GM23338 (cell line): ENCODE measurements around the gene IDS. TPM values are rescaled to one million over a fixed set of nuclear protein-coding genes. Genes with fewer than 3 reads are reported as not detected.
"Not testable (repeated sequence)": the region's sequence is repeated elsewhere in the genome, so short reads cannot be mapped to it uniquely, and the experiment has no call there.

Experiments used
- ATAC-seq: fragments of 200-7000 bp; cut with Tn5 transposase; 3 replicates; pipeline ENCODE4 v1.9.1; 2020
- DNase-seq: peaks from one replicate; pipeline ENCODE4 v3.0.0-alpha.2; 2015; ENCODE audit warnings: low spot score
- H2AFZ ChIP-seq: fragments of 200-600 bp; sonication (generic); 2 replicates; pipeline ENCODE4 v1.8.0; 2016; ENCODE audit warnings: antibody characterized with exemption, mild to moderate bottlenecking, moderate library complexity
- H3F3A ChIP-seq: fragments of 200-600 bp; sonication (generic); replicated peaks from 2 replicates; pipeline ENCODE4 v1.8.0; 2017; ENCODE audit warnings: antibody characterized with exemption, mixed run types, low read depth
- H3K27ac ChIP-seq: fragments of 200-600 bp; sonication (generic); 2 replicates; pipeline ENCODE4 v1.6.1; 2016; ENCODE audit warnings: low read depth
- H3K27me3 ChIP-seq: fragments of 200-600 bp; sonication (generic); 2 replicates; pipeline ENCODE4 v1.8.0; 2016; ENCODE audit warnings: mild to moderate bottlenecking, mixed run types, moderate library complexity; ENCODE audit not compliant: insufficient read depth
- H3K36me3 ChIP-seq: fragments of 200-600 bp; sonication (generic); 2 replicates; pipeline ENCODE4 v1.8.0; 2016; ENCODE audit warnings: mild to moderate bottlenecking; ENCODE audit not compliant: insufficient read depth
- H3K4me1 ChIP-seq: fragments of 200-600 bp; sonication (generic); 2 replicates; pipeline ENCODE4 v1.8.0; 2016; ENCODE audit warnings: mild to moderate bottlenecking, moderate library complexity; ENCODE audit not compliant: insufficient read depth
- H3K4me2 ChIP-seq: fragments of 200-600 bp; sonication (generic); 2 replicates; pipeline ENCODE4 v1.7.1; 2017; ENCODE audit warnings: mixed run types
- H3K4me3 ChIP-seq: fragments of 200-600 bp; sonication (generic); 2 replicates; pipeline ENCODE4 v1.6.1; 2016; ENCODE audit warnings: mixed run types
- H3K79me2 ChIP-seq: fragments of 200-600 bp; sonication (generic); replicated peaks from 2 replicates; pipeline ENCODE4 v1.8.0; 2017; ENCODE audit warnings: mild to moderate bottlenecking; ENCODE audit not compliant: insufficient read depth
- H3K9me2 ChIP-seq: fragments of 200-600 bp; sonication (generic); 2 replicates; pipeline ENCODE4 v1.8.0; 2017; ENCODE audit not compliant: insufficient read depth
- H4K20me1 ChIP-seq: fragments of 200-600 bp; sonication (generic); replicated peaks from 2 replicates; pipeline ENCODE4 v1.8.0; 2017; ENCODE audit warnings: mild to moderate bottlenecking; ENCODE audit not compliant: insufficient read depth
- H3K27ac Mint-ChIP-seq: 2 replicates; pipeline ENCODE4 v1.8.0; 2020; ENCODE audit warnings: inconsistent platforms, mild to moderate bottlenecking, moderate library complexity, mixed read lengths
- H3K27me3 Mint-ChIP-seq: 3 replicates; pipeline ENCODE4 v1.8.0; 2022; ENCODE audit warnings: low read depth, mild to moderate bottlenecking, moderate library complexity, mixed read lengths, inconsistent platforms; ENCODE audit not compliant: insufficient read depth, poor library complexity
- H3K36me3 Mint-ChIP-seq: 3 replicates; pipeline ENCODE4 v1.8.0; 2021; ENCODE audit warnings: low read depth, mild to moderate bottlenecking, inconsistent platforms, moderate library complexity, mixed read lengths
- H3K4me1 Mint-ChIP-seq: 3 replicates; pipeline ENCODE4 v1.8.0; 2020; ENCODE audit warnings: mild to moderate bottlenecking, inconsistent platforms, mixed read lengths
- H3K4me3 Mint-ChIP-seq: 3 replicates; pipeline ENCODE4 v1.8.0; 2021; ENCODE audit warnings: moderate library complexity, mild to moderate bottlenecking, inconsistent platforms, mixed read lengths
- H3K9me3 Mint-ChIP-seq: 3 replicates; pipeline ENCODE4 v1.8.0; 2020; ENCODE audit warnings: moderate library complexity, mild to moderate bottlenecking, inconsistent platforms, mixed read lengths
- NANOG ChIP-seq: IDR thresholded peaks from 2 replicates; pipeline ENCODE4 v1.6.1; 2016; ENCODE audit warnings: antibody characterized with exemption, borderline replicate concordance
- POLR2AphosphoS5 ChIP-seq: IDR thresholded peaks from 2 replicates; pipeline ENCODE4 v1.6.1; 2016; ENCODE audit warnings: antibody characterized with exemption, low read depth
- STAT1 ChIP-seq: IDR thresholded peaks from one replicate; pipeline ENCODE4 v1.6.1; 2016; ENCODE audit warnings: antibody characterized with exemption; ENCODE audit not compliant: unreplicated experiment
- ZNF114 ChIP-seq: fragments of 250-450 bp; sonication (Bioruptor Pico); IDR thresholded peaks from 2 replicates; pipeline ENCODE4 v1.5.0; 2020; ENCODE audit warnings: mild to moderate bottlenecking, moderate library complexity
- ZNF331 ChIP-seq: fragments of 250-450 bp; sonication (Bioruptor Pico); IDR thresholded peaks from 2 replicates; pipeline ENCODE4 v1.5.0; 2020; ENCODE audit warnings: low read depth, mild to moderate bottlenecking, moderate library complexity
- ZNF462 ChIP-seq: fragments of 250-450 bp; sonication (Bioruptor Pico); IDR thresholded peaks from 2 replicates; pipeline ENCODE4 v1.5.0; 2020; ENCODE audit warnings: mild to moderate bottlenecking, moderate library complexity
- polyA plus RNA-seq: library from polyadenylated mRNA; unstranded; fragments of >200 nt; fragmentation: Nextera tagmentation; extraction: Ambion mirVana; gene quantifications from 2 replicates; pipeline ENCODE4 v1.2.1, GENCODE V29; 2016
- total RNA-seq: library from RNA; depleted of rRNA; stranded (reverse); fragments of >200 nt; shearing (Covaris generic); gene quantifications from 2 replicates; pipeline ENCODE4 v1.2.3, GENCODE V29; 2014

Gene IDS
- total and polyA plus RNA-seq, 2 experiments from 2014 or later: 8.2 to 12.3 TPM

GRCh38 chrX:149540131-149540620, 35.1 kb upstream of the IDS start (continued):
- TF ChIP-seq ZNF462 (CRISPR knock-in tag): no peak

GRCh38 chrX:149539283-149540130, 34.4 kb upstream of the IDS start:
- H2AFZ ChIP-seq: no peak overlapping the region
- H3K36me3 ChIP-seq: no peaks in the 10 kb centered on the region
- H3K4me2 ChIP-seq: peak overlapping the region; percentile 74
- Mint-ChIP-seq H3K27ac (peak overlapping the region; percentile 92), H3K4me1 (peaks cover 6% of the 10 kb centered on the region; the same call in 2 of the 3 replicates), H3K36me3 (no peaks in the 10 kb centered on the region; the same call in 2 of the 3 replicates), H3K9me3 (no peaks in the 10 kb centered on the region; the same call in 2 of the 3 replicates), H3K4me3 (peak overlapping the region; percentile 84), H3K27me3 (peaks cover 5% of the 10 kb centered on the region)
- no peak for TF ChIP-seq STAT1
- no peak for TF ChIP-seq ZNF114 (CRISPR knock-in tag)
- TF ChIP-seq POLR2AphosphoS5: 0 out of 2 replicates have a peak, but pooled peaks have one; percentile 11
- TF ChIP-seq ZNF331 (CRISPR knock-in tag): no peak
- no peak for TF ChIP-seq NANOG
- peak overlapping the region; percentile 59 for H3K4me3 ChIP-seq
- no peaks in the 10 kb centered on the region for H3K9me2 ChIP-seq
- H3K27ac ChIP-seq: no peak overlapping the region
- no peaks in the 10 kb centered on the region for H3K79me2 ChIP-seq
- peak; percentile 67 for ATAC-seq
- H4K20me1 ChIP-seq: no peaks in the 10 kb centered on the region
- peaks cover 7% of the 10 kb centered on the region; the same call in 1 of the 2 replicates for H3K27me3 ChIP-seq
- H3K4me1 ChIP-seq: no peaks in the 10 kb centered on the region
- DNase-seq: peak; percentile 85
- no peaks in the 10 kb centered on the region for H3F3A ChIP-seq

- not testable (repeated sequence) for H3K36me3 ChIP-seq, ATAC-seq, H3K36me3 Mint-ChIP-seq, H4K20me1 ChIP-seq, H3K27me3 Mint-ChIP-seq, H3K27ac Mint-ChIP-seq, H2AFZ ChIP-seq, H3K4me1 Mint-ChIP-seq, H3K4me3 Mint-ChIP-seq, H3K9me2 ChIP-seq, H3K9me3 Mint-ChIP-seq, H3F3A ChIP-seq, H3K27ac ChIP-seq, H3K4me1 ChIP-seq, H3K4me3 ChIP-seq, DNase-seq, H3K79me2 ChIP-seq, H3K4me2 ChIP-seq, H3K27me3 ChIP-seq
Measured at GRCh38 chrX:149537474-149537873, 32.4 kb upstream of the IDS start.

- H3K4me2 ChIP-seq, H3K36me3 Mint-ChIP-seq, H3K27me3 ChIP-seq, H3K4me1 ChIP-seq, H3K4me3 ChIP-seq, H3K36me3 ChIP-seq, H3K9me3 Mint-ChIP-seq, DNase-seq, H3K4me3 Mint-ChIP-seq, H3K27ac Mint-ChIP-seq, H3K79me2 ChIP-seq, H3K27ac ChIP-seq, H3F3A ChIP-seq, H3K27me3 Mint-ChIP-seq, H3K4me1 Mint-ChIP-seq, H3K9me2 ChIP-seq, H2AFZ ChIP-seq, ATAC-seq, H4K20me1 ChIP-seq: not testable (repeated sequence)
Measured at GRCh38 chrX:149534926-149535602, 30.0 kb upstream of the IDS start.
